GM19035 (cell line): Measurements from ENCODE around the gene PARP14.
"Not testable (repeated sequence)": the region's sequence is repeated elsewhere in the genome, so short reads cannot be mapped to it uniquely, and the experiment has no call there.

Experiments
- ATAC-seq: cut with Tn5 transposase; IDR thresholded peaks from one replicate; pipeline ENCODE4 v1.9.1; 2021; ENCODE audit not compliant: unreplicated experiment

PARP14 gene

DNA sequence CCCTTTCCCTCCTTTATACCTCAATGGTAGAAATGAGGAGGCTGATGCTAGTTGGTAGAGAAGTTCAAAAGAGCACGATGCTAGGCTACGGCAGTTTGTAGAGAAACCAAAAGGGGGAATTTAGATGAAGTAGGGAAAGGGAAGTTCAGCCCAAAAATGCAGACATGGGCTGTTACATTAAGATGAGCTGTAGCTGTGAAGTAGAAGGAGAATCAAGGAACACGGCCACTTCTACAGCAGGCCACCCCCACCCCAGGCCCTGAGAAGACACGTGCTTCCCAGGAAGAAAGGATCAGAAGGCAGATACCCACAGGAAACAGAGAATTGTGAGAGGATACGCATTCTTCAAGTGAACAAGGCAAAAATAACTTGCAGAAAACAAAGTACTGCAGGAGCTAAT is 2.1 kb upstream of the PARP14 start:
- no peak for ATAC-seq

DNA sequence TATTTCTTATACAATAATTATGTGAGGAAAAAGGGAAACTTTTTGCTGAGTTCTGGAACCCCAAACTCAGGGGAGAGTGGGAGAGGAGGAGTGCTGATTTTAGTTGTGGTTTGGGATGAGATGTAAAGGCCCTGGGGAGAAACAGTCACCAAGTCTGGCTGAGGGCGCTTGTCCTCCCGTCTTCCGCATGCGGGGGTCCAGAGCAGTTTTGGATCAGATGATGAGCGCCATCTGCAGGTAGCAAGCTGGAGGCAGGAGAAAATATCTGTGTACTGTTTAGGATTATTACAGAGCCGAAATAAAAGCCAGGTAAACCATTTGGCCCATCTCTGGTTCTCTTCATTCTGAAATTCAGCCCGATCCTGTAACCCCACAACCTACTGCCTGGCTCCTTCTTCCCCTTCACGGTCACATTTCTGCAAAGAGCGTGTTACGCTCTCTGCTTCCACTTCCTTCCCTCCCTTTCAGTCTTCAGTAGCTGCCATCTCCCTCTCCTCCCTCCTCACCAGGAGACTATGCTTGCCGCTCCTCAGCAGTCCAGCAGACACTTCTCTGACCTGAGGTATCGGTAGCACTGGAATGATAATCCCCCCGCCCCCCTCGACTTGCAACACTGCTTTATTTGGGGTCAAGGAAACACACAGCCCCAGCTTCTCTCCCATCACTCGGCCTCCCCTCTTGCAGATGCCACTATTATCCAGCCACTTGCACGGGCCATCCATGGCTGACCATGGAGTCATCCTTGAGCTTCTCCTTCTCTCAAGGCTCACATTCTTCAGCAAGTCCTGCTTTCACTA is 1.4 kb upstream of the PARP14 start:
- peak; percentile 46 for ATAC-seq

DNA sequence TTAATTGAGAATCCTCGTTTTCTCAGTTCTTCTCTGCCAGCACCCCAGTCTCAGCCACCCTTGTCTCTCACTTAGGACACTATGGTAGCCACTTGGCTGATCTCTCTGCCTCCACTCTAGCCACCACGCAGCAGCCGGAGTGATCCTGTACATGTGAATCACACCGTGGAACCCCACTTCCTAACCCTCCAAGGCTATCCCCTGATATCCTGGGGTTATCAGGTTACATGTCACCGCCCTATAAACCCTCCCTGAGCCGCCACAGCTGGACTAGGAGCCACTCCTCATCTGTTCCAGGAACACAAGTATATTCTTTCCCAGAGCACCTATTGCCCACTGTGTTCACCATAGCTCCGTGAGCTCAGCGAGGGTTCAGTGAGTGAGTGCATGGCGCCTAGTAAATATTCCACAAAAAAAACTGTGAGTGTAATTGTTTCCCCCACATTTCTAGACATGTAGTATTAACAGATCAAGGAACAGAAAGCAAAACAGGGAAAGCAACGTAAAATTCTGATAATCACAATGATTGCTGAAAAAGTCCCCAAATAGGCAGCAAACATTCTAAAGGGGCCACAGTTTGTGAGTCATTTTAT is 661 bp upstream of the PARP14 start:
- ATAC-seq = peak; percentile 17

GRCh38 chr3:122681284-122681973 is 790 bp downstream of the PARP14 start:
- no peak for ATAC-seq

GRCh38 chr3:122681974-122682409 is 1.4 kb downstream of the PARP14 start:
- ATAC-seq = no peak

DNA sequence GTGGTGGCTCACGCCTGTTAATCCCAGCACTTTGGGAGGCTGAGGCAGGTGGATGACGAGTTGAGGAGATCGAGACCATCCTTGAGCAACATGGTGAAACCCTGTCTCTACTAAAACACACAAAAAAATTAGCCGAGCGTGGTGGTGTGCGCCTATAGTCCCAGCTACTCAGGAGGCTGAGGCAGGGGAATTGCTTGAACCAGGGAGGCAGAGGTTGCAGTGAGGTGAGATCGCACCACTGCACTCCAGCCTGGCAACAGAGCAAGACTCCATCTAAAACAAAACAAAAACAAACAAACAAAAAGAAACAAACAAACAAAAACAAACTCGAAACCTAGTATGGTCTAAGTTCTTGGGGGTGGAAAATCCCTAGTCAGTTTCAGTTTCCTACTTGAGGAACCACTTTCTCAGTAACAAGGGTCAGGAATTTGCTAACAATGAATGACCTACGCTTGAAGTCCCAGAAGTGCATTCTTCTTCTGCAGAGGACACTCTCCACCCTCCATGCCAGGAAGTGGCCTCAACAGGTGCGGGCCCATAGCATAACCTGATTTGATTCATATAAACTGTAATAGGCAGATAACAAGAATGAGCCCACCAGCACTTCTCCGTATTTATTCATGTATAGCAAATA is 2.3 kb downstream of the PARP14 start:
- ATAC-seq = not testable (repeated sequence)

GRCh38 chr3:122687298-122687697 is 6.7 kb downstream of the PARP14 start:
- ATAC-seq = no peak

DNA sequence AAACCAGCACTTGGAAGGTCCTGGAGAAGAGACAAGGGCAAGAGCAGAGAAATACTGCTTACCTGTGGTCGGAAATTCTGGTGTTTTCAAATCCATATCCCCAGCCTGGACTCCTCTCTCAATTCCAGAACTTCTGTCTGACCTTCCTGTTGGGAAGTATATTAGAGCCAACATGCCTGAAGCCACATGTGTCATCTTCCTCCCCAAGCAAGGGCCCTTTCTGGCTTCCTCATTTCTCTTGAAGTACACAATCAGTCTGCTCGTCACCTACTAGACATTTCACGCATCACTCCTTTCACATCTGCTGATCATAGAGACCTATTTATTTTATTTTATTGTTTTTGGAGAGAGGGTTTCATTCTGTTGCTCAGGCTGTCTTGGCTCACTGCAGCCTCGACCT is 8.4 kb downstream of the PARP14 start:
- ATAC-seq = no peak

- ATAC-seq = no peak
Measured at GRCh38 chr3:122689587-122689986, 8.9 kb downstream of the PARP14 start.

DNA sequence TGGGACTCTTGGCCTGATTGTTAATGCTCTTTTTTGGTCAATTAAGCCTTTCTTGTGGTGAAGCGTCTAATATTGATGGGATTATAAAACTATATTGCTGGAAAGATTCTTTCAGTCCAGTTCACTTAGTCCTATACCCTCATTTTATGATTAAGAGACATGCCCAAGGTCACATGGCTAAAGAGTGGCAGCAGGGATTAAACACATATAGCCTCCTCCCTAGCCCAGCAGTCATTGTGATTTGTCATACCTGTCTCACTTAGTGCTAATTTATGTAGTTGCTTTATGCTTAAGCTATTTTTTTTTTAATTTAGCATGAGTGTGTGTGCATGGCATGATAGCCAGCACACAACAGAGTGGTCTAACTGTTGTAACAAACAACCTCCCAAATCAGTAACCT is 9.5 kb downstream of the PARP14 start:
- ATAC-seq = no peak

GRCh38 chr3:122691195-122691594 is 10.6 kb downstream of the PARP14 start:
- ATAC-seq = no peak

GRCh38 chr3:122692674-122693073 is 12.0 kb downstream of the PARP14 start:
- no peak for ATAC-seq

GRCh38 chr3:122694966-122695365 is 14.3 kb downstream of the PARP14 start:
- ATAC-seq = no peak

- ATAC-seq = no peak
Measured at GRCh38 chr3:122695927-122696561, 15.4 kb downstream of the PARP14 start.

GRCh38 chr3:122697952-122698620 is 17.4 kb downstream of the PARP14 start:
- peak; percentile 59 for ATAC-seq

DNA sequence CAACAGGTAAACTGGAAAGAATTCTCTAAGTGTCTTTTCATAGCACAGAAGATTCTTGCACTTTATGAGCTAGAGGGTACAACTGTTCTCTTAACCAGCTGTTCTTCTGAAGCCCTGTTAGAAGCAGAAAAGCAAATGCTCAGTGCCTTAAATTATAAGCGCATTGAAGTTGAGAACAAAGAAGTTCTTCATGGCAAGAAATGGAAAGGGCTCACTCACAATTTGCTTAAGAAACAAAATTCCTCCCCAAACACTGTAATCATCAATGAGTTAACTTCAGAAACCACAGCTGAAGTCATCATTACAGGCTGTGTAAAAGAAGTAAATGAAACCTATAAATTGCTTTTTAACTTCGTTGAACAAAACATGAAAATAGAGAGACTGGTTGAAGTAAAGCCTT is 19.6 kb downstream of the PARP14 start:
- no peak for ATAC-seq

- ATAC-seq = no peak
Measured at GRCh38 chr3:122705379-122705778, 24.7 kb downstream of the PARP14 start.

GRCh38 chr3:122710616-122711251 is 30.1 kb downstream of the PARP14 start:
- ATAC-seq = not testable (repeated sequence)

DNA sequence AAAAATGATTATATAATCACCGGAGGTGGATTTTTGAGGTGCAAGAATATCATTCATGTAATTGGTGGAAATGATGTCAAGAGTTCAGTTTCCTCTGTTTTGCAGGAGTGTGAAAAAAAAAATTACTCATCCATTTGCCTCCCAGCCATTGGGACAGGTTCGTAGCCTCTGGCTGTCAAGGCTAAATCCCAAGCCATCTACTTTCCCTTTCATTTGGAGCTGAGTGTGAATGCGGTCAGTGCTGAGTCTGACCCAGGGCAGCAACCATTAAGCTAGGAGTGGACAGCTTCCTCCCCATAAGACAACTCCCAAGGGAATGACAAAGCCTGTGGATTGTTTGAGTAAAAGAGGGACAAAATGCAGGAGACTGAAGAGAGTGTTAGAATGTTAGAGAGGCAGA is 33.6 kb downstream of the PARP14 start:
- ATAC-seq = no peak

- no peak for ATAC-seq
Measured at GRCh38 chr3:122716667-122717066, 36.0 kb downstream of the PARP14 start.
